NT2/D1 (cell line): ENCODE results near the gene RAB11A.

Experiments
- SUZ12 ChIP-seq: IDR thresholded peaks from 2 replicates; pipeline ENCODE4 v1.6.1; 2011; ENCODE audit not compliant: insufficient read length, insufficient read depth; ENCODE audit errors: extremely low read depth
- YY1 ChIP-seq: IDR thresholded peaks from 2 replicates; pipeline ENCODE4 v1.6.1; 2011; ENCODE audit not compliant: insufficient read length, insufficient read depth
- ZNF274 ChIP-seq: IDR thresholded peaks from 2 replicates; pipeline ENCODE4 v1.6.1; 2011; ENCODE audit warnings: mild to moderate bottlenecking, low read depth, low read length

DNA sequence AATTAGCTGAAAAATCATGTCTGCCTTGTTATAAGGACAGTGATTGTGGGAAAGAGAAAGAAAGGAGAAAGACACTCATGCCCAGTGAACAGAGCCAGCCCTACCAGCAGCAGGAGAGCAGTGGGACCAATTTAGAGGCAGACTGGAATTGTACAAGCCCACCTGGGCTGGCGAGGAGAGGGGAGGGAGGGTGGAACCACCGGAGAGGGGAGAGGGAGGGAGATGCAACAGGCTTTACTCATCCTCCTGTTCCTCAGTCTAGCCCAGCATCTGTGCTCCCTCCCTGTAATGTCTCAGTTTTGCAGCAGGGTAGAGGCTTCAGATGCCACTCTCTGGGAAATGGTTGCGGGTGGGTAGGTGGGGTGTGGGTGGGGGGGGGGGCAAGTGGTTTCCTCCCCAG lies 54.7 kb downstream of the RAB11A start:
- TF ChIP-seq YY1 (no peak), SUZ12 (no peak), ZNF274 (no peak)
